Spleen (tissue), 7 donors: Measurements from ENCODE around the gene ADAM29.

Experiments used
- CTCF ChIP-seq, 11 experiments: fragments of 200-600 bp in 7 of 11; fragments of 450-650 bp in 4 of 11; sonication (generic) in 4 of 11; IDR thresholded peaks in 8 of 11; conservative IDR thresholded peaks in 3 of 11; 1 replicate in 7 of 11; 2 replicates in 4 of 11; pipeline versions ENCODE4 v1.4.0 to v1.8.0; 2016 to 2021; ENCODE audit warnings: antibody characterized with exemption in 11 of 11, inconsistent platforms in 4 of 11, mild to moderate bottlenecking in 1 of 11
- POLR2A ChIP-seq, 3 donors: fragments of 450-650 bp; IDR thresholded peaks; one replicate each; pipeline ENCODE4 v1.5.1; 2017; ENCODE audit warnings: antibody characterized with exemption in 3 of 3, mild to moderate bottlenecking in 1 of 3
- POLR2AphosphoS5 ChIP-seq, 3 donors: sonication (generic); formaldehyde crosslinking; IDR thresholded peaks; one replicate each; pipeline ENCODE4 v1.5.1; 2017; ENCODE audit warnings: antibody characterized with exemption in 3 of 3
- donor health status: DM: no; HTN: no; CAD: no; lungs with moderate emphysema.
- donor health status: DM: no; HTN: no; CAD: no.
- donor health status: DM: no; HTN: no; CAD: no.

GRCh38 chr4:174874898-174875297, 43.3 kb upstream of the ADAM29 start:
- TF ChIP-seq CTCF (IDR thresholded peaks at IDR 0.05 in 8 of 11, conservative IDR thresholded peaks at IDR 0.05 in 3 of 11) (no peak), POLR2A (IDR thresholded peaks at IDR 0.05) (no peak), POLR2AphosphoS5 (IDR thresholded peaks at IDR 0.05) (no peak)
